HFFc6 (cell line): ENCODE results near the gene ALPL. TPM values are rescaled to one million over a fixed set of nuclear protein-coding genes. Genes with fewer than 3 reads are reported as not detected.
A peak's percentile ranks its signal among the peaks of the same experiment; 100 is the strongest.

Source experiments
- DNase-seq: peaks from one replicate; pipeline ENCODE4 v3.0.0-alpha.2; 2018
- H3K27ac Mint-ChIP-seq: 2 replicates; pipeline ENCODE4 v1.8.0; 2020; ENCODE audit warnings: mild to moderate bottlenecking, mixed read lengths
- H3K27me3 Mint-ChIP-seq: 2 replicates; pipeline ENCODE4 v1.8.0; 2021; ENCODE audit warnings: mild to moderate bottlenecking, moderate library complexity, mixed read lengths; ENCODE audit not compliant: insufficient read depth
- H3K36me3 Mint-ChIP-seq: 2 replicates; pipeline ENCODE4 v1.8.0; 2021; ENCODE audit warnings: low read depth, mixed read lengths
- H3K4me1 Mint-ChIP-seq: 2 replicates; pipeline ENCODE4 v1.8.0; 2020; ENCODE audit warnings: low read depth, mixed read lengths
- H3K4me3 Mint-ChIP-seq: 2 replicates; pipeline ENCODE4 v1.8.0; 2020; ENCODE audit warnings: mild to moderate bottlenecking, moderate library complexity, mixed read lengths
- H3K9me3 Mint-ChIP-seq: 2 replicates; pipeline ENCODE4 v1.8.0; 2020; ENCODE audit warnings: mild to moderate bottlenecking, mixed read lengths
- total RNA-seq, 6 experiments: library from RNA; stranded (reverse); fragmentation: NEBNext Ultra II Directional; extraction: Animal tissue kit (Norgen Biotek cat#: 25700); gene quantifications; 2 replicates in 1 of 6; 3 replicates in 5 of 6; pipeline ENCODE4 v1.2.3, GENCODE V29; 2021
- TF ChIP-seq, protein P1 (sequence below): fragments of 200-600 bp; sonication (generic); IDR thresholded peaks from 2 replicates; pipeline ENCODE4 v1.5.0; 2021; ENCODE audit warnings: antibody characterized with exemption, mild to moderate bottlenecking

Gene ALPL
- total RNA-seq, 6 experiments from 2014 or later: 0.19 to 0.21 TPM; not detected in 4

GRCh38 chr1:21584096-21584495 lies 74.9 kb downstream of the ALPL start:
- no peaks in the 10 kb centered on the region for H3K36me3 Mint-ChIP-seq
- H3K9me3 Mint-ChIP-seq: no peaks in the 10 kb centered on the region
- no peak for DNase-seq
- peaks cover 16% of the 10 kb centered on the region for H3K4me1 Mint-ChIP-seq
- TF ChIP-seq, protein P1, sequence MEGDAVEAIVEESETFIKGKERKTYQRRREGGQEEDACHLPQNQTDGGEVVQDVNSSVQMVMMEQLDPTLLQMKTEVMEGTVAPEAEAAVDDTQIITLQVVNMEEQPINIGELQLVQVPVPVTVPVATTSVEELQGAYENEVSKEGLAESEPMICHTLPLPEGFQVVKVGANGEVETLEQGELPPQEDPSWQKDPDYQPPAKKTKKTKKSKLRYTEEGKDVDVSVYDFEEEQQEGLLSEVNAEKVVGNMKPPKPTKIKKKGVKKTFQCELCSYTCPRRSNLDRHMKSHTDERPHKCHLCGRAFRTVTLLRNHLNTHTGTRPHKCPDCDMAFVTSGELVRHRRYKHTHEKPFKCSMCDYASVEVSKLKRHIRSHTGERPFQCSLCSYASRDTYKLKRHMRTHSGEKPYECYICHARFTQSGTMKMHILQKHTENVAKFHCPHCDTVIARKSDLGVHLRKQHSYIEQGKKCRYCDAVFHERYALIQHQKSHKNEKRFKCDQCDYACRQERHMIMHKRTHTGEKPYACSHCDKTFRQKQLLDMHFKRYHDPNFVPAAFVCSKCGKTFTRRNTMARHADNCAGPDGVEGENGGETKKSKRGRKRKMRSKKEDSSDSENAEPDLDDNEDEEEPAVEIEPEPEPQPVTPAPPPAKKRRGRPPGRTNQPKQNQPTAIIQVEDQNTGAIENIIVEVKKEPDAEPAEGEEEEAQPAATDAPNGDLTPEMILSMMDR: no peak
- H3K27ac Mint-ChIP-seq: no peak overlapping the region
- H3K27me3 Mint-ChIP-seq: peaks cover 34% of the 10 kb centered on the region
- H3K4me3 Mint-ChIP-seq: no peak overlapping the region

- no peaks in the 10 kb centered on the region for H3K36me3 Mint-ChIP-seq
- no peak for DNase-seq
- H3K4me3 Mint-ChIP-seq: no peak overlapping the region
- H3K27me3 Mint-ChIP-seq: peaks cover 27% of the 10 kb centered on the region
- TF ChIP-seq, protein P1: no peak
- peaks cover 16% of the 10 kb centered on the region for H3K4me1 Mint-ChIP-seq
- H3K9me3 Mint-ChIP-seq: no peaks in the 10 kb centered on the region
- H3K27ac Mint-ChIP-seq: no peak overlapping the region
These were observed 75.8 kb downstream of the ALPL start for GRCh38 chr1:21585037-21585436.

DNA sequence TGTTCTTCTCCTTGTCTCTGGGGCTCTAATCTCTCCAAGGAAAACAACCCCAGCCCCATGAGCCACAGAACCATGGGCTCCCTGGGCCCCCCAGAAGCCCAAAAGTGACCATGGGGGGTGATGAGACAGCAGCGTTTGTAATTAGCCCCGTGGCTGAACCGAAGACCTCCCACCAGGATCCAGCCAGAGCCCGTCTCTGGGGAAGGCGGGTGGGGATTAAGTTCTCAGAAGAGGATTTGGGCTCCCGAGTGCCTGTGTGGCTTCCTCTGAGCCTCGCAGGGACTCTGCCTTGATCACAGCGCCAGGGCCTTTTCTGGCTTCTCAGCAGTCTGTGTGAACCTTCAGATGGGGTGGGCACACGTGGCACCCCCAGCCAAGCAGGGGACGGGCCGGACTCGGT lies 77.0 kb downstream of the ALPL start:
- TF ChIP-seq, protein P1: no peak

GRCh38 chr1:21586846-21587601 lies 77.8 kb downstream of the ALPL start:
- Mint-ChIP-seq H3K4me3 (peak overlapping the region; percentile 60), H3K27me3 (peaks cover 35% of the 10 kb centered on the region), H3K36me3 (no peaks in the 10 kb centered on the region), H3K4me1 (peaks cover 16% of the 10 kb centered on the region), H3K27ac (peak overlapping the region; percentile 60; the same call in 1 of the 2 replicates), H3K9me3 (no peaks in the 10 kb centered on the region)
- peak; percentile 82 for DNase-seq
- TF ChIP-seq, protein P1: peak; percentile 26; the same call in 1 of the 2 replicates

More for the DNA sequence above, 77.0 kb downstream of the ALPL start:
- H3K4me1 Mint-ChIP-seq: peaks cover 16% of the 10 kb centered on the region
- peak overlapping the region; percentile 60; the same call in 1 of the 2 replicates for H3K4me3 Mint-ChIP-seq
- H3K36me3 Mint-ChIP-seq: no peaks in the 10 kb centered on the region
- H3K27ac Mint-ChIP-seq: peak overlapping the region; percentile 60; the same call in 1 of the 2 replicates
- DNase-seq: no peak
- no peaks in the 10 kb centered on the region for H3K9me3 Mint-ChIP-seq
- H3K27me3 Mint-ChIP-seq: peaks cover 30% of the 10 kb centered on the region

DNA sequence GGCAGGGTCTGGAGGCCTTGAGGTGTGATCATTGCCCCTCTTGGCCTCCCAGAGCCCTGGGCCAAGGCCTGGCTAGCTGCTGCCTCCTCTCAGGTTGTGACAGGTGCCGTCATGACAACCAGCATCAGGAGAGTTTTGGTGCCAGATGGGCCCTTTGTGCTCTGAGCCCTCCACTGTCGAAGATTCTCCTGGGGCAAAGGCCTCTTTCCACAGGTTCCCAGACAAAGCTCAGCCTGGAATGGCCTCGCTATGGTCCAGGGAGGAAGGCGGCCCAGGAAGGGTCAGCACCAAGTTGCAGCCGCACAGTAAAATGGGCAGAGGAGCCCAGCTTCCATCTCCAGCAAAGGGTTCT lies 78.4 kb downstream of the ALPL start:
- TF ChIP-seq, protein P1: no peak
- Mint-ChIP-seq H3K27ac (no peak overlapping the region), H3K4me3 (no peak overlapping the region), H3K27me3 (peaks cover 36% of the 10 kb centered on the region), H3K9me3 (no peaks in the 10 kb centered on the region), H3K36me3 (no peaks in the 10 kb centered on the region), H3K4me1 (peaks cover 16% of the 10 kb centered on the region)
- no peak for DNase-seq
